SK-N-SH treated with all-trans-retinoic acid at 6 μM for 48 hours (cell line): ENCODE data around the gene SLC22A9.

Experiments
- ATAC-seq: fragments of 200-7000 bp; cut with Tn5 transposase; 3 replicates; pipeline ENCODE4 v1.9.1; 2020; ENCODE audit warnings: mild to moderate bottlenecking, moderate library complexity
- ARNTL ChIP-seq: fragments of 450-650 bp; formaldehyde crosslinking; IDR thresholded peaks from 2 replicates; pipeline ENCODE4 v1.5.0; 2020; ENCODE audit warnings: low read depth, mild to moderate bottlenecking, moderate library complexity, borderline replicate concordance
- BACH2 ChIP-seq: fragments of 250-450 bp; sonication (Bioruptor Pico); IDR thresholded peaks from 2 replicates; pipeline ENCODE4 v1.9.0; 2021; ENCODE audit warnings: mild to moderate bottlenecking, borderline replicate concordance
- CSDC2 ChIP-seq: fragments of 250-450 bp; sonication (Bioruptor Pico); IDR thresholded peaks from 2 replicates; pipeline ENCODE4 v1.5.0; 2020; ENCODE audit warnings: mild to moderate bottlenecking, moderate library complexity
- CSRNP3 ChIP-seq: fragments of 250-450 bp; sonication (Bioruptor Pico); IDR thresholded peaks from 2 replicates; pipeline ENCODE4 v1.5.1; 2021; ENCODE audit warnings: mild to moderate bottlenecking, moderate library complexity
- ESRRG ChIP-seq: fragments of 250-450 bp; sonication (Bioruptor Pico); IDR thresholded peaks from 2 replicates; pipeline ENCODE4 v1.6.1; 2021; ENCODE audit warnings: mild to moderate bottlenecking
- GLIS3 ChIP-seq: fragments of 250-450 bp; sonication (Bioruptor Pico); IDR thresholded peaks from 2 replicates; pipeline ENCODE4 v1.5.0; 2020; ENCODE audit warnings: mild to moderate bottlenecking, moderate library complexity
- ISL1 ChIP-seq: fragments of 250-450 bp; sonication (Bioruptor Pico); IDR thresholded peaks from 2 replicates; pipeline ENCODE4 v2.1.2; 2022; ENCODE audit warnings: mild to moderate bottlenecking, moderate library complexity
- OSR1 ChIP-seq: fragments of 250-450 bp; sonication (Bioruptor Pico); IDR thresholded peaks from 2 replicates; pipeline ENCODE4 v1.8.0; 2022; ENCODE audit warnings: moderate library complexity, mild to moderate bottlenecking, inconsistent platforms
- POU6F1 ChIP-seq: fragments of 250-450 bp; sonication (Bioruptor Pico); IDR thresholded peaks from 2 replicates; pipeline ENCODE4 v1.8.0; 2021; ENCODE audit warnings: low read depth, mild to moderate bottlenecking, moderate library complexity, borderline replicate concordance
- PPARA ChIP-seq: fragments of 250-450 bp; sonication (Bioruptor Pico); IDR thresholded peaks from 2 replicates; pipeline ENCODE4 v1.5.0; 2020; ENCODE audit warnings: mild to moderate bottlenecking, borderline replicate concordance
- RARB ChIP-seq: fragments of 250-450 bp; sonication (Bioruptor Pico); IDR thresholded peaks from 2 replicates; pipeline ENCODE4 v1.8.0; 2021; ENCODE audit warnings: mild to moderate bottlenecking, moderate library complexity
- SNAI2 ChIP-seq: fragments of 250-450 bp; sonication (Bioruptor Pico); IDR thresholded peaks from 2 replicates; pipeline ENCODE4 v1.5.0; 2020; ENCODE audit warnings: mild to moderate bottlenecking, moderate library complexity
- TCF4 ChIP-seq: fragments of 250-450 bp; sonication (Bioruptor Pico); IDR thresholded peaks from 2 replicates; pipeline ENCODE4 v1.8.0; 2021; ENCODE audit warnings: mild to moderate bottlenecking, moderate library complexity, borderline replicate concordance
- TOX ChIP-seq: fragments of 250-450 bp; sonication (Bioruptor Pico); IDR thresholded peaks from 2 replicates; pipeline ENCODE4 v1.8.0; 2021; ENCODE audit warnings: mild to moderate bottlenecking, moderate library complexity, borderline replicate concordance
- TSHZ2 ChIP-seq: fragments of 250-450 bp; sonication (Bioruptor Pico); IDR thresholded peaks from 2 replicates; pipeline ENCODE4 v1.5.0; 2020; ENCODE audit warnings: mild to moderate bottlenecking, moderate library complexity
- ZC3H10 ChIP-seq: fragments of 250-450 bp; sonication (Bioruptor Pico); IDR thresholded peaks from 2 replicates; pipeline ENCODE4 v1.5.1; 2021; ENCODE audit warnings: mild to moderate bottlenecking, moderate library complexity

The SLC22A9 gene

GRCh38 chr11:63405114-63405513 lies 35.5 kb downstream of the SLC22A9 start:
- ATAC-seq = no peak
- TF ChIP-seq RARB (CRISPR knock-in tag) (no peak), BACH2 (CRISPR knock-in tag) (no peak), CSDC2 (CRISPR knock-in tag) (no peak), TOX (no peak), ARNTL (no peak), TSHZ2 (no peak), ESRRG (no peak), OSR1 (CRISPR knock-in tag) (no peak), GLIS3 (CRISPR knock-in tag) (no peak), TCF4 (CRISPR knock-in tag) (no peak), SNAI2 (CRISPR knock-in tag) (no peak), CSRNP3 (CRISPR knock-in tag) (no peak)

GRCh38 chr11:63406458-63406857 lies 36.9 kb downstream of the SLC22A9 start:
- TF ChIP-seq OSR1 (CRISPR knock-in tag) = no peak
- TF ChIP-seq TSHZ2 = no peak
- TF ChIP-seq PPARA (CRISPR knock-in tag) = no peak
- TF ChIP-seq GLIS3 (CRISPR knock-in tag) = no peak
- TF ChIP-seq ZC3H10 (CRISPR knock-in tag) = no peak
- TF ChIP-seq CSDC2 (CRISPR knock-in tag) = no peak
- TF ChIP-seq BACH2 (CRISPR knock-in tag) = no peak
- TF ChIP-seq ISL1 = no peak
- no peak for TF ChIP-seq ESRRG
- TF ChIP-seq TOX = no peak

GRCh38 chr11:63417174-63417852 lies 47.7 kb downstream of the SLC22A9 start:
- no peak for ATAC-seq
- TF ChIP-seq RARB (CRISPR knock-in tag) (no peak), TOX (no peak), ISL1 (no peak), PPARA (CRISPR knock-in tag) (no peak), TSHZ2 (no peak), POU6F1 (no peak), CSDC2 (CRISPR knock-in tag) (no peak), TCF4 (CRISPR knock-in tag) (no peak), CSRNP3 (CRISPR knock-in tag) (no peak)

More at GRCh38 chr11:63406458-63406857, 36.9 kb downstream of the SLC22A9 start:
- no peak for ATAC-seq
